Left lung (tissue), 10 donors: ENCODE results near the gene MKS1. TPM values are rescaled to one million over a fixed set of nuclear protein-coding genes. Genes with fewer than 3 reads are reported as not detected.

ENCODE experiments used
- ATAC-seq: fragments of 200-7000 bp; cut with Tn5 transposase; one replicate; pipeline ENCODE4 v1.9.1; 2020; ENCODE audit warnings: moderate library complexity
- DNase-seq, 4 donors: peaks; one replicate each; pipeline ENCODE4 v3.0.0-alpha.2; 2013 to 2020
- H3K27ac ChIP-seq, 2 donors: fragments of 200-600 bp; sonication (generic) in 1 of 2; one replicate each; pipeline versions ENCODE4 v1.5.0 to v1.8.0; 2020 to 2021
- H3K27me3 ChIP-seq, 2 donors: fragments of 200-600 bp; sonication (generic) in 1 of 2; one replicate each; pipeline versions ENCODE4 v1.5.0 to v1.8.0; 2020 to 2021
- H3K36me3 ChIP-seq, 2 donors: fragments of 200-600 bp; sonication (generic) in 1 of 2; one replicate each; pipeline versions ENCODE4 v1.5.0 to v1.8.0; 2020 to 2021
- H3K4me1 ChIP-seq, 2 donors: fragments of 200-600 bp; one replicate each; pipeline ENCODE4 v1.8.0; 2021
- H3K4me3 ChIP-seq, 2 donors: fragments of 200-600 bp; sonication (generic) in 1 of 2; one replicate each; pipeline versions ENCODE4 v1.5.0 to v1.8.0; 2020 to 2021; ENCODE audit warnings: mild to moderate bottlenecking in 1 of 2
- H3K9me3 ChIP-seq, 2 donors: fragments of 200-600 bp; sonication (generic) in 1 of 2; one replicate each; pipeline versions ENCODE4 v1.5.0 to v1.8.0; 2020 to 2021
- intact Hi-C, 2 donors: fragments of 100-400 bp; cut with DNase I; formaldehyde crosslinking; loops; one replicate each; pipeline versions ENCODE4 v1.11.2 to v1.14.2; 2022
- polyA plus RNA-seq, 6 donors: library from polyadenylated mRNA; unstranded; fragments of 120-200 nt; gene quantifications; one replicate each; pipeline ENCODE4 v1.2.1, GENCODE V29; 2013; ENCODE audit not compliant: insufficient read length in 6 of 6
- total RNA-seq, 2 donors: library from RNA; stranded (reverse); fragmentation: NEBNext Ultra II Directional; extraction: Animal tissue kit (Norgen Biotek cat#: 25700); gene quantifications; one replicate each; pipeline ENCODE4 v1.2.1, GENCODE V29; 2021
- TF ChIP-seq, protein P1 (sequence below), 2 donors: fragments of 200-600 bp; sonication (generic) in 1 of 2; IDR thresholded peaks; one replicate each; pipeline versions ENCODE4 v1.5.0 to v1.8.0; 2021; ENCODE audit warnings: antibody characterized with exemption in 2 of 2
- donor health status: DM: no; HTN: yes; CAD: no.
- donor health status: DM: no; HTN: no; CAD: no.

MKS1 gene
- total and polyA plus RNA-seq, 8 donors = 16.4 to 46.8 (median 37.7) TPM

DNA sequence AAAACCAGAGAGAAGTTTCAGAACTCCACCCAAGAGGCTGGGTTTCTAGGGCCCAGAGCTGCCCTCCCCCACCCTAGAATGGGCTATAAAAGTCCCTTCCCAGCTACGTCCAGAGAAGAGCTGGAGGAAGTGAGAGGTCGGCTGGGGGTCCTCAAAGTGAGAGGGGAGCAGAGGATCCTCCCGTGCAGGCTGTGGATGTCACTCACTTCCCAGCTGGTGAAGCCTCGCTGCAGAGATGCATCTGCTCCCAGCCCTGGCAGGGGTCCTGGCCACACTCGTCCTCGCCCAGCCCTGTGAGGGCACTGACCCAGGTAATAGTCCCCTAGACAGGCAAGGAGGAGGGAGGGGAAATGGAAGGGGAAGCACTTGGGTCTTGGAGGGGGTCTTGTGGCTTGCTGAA is 26.4 kb downstream of the MKS1 start, which contains the start of gene EPX:
Gene EPX, plus strand, starts transcription at position 115 of the 400 bp plus-strand sequence. Its CDS starts 121 bp downstream, at position 236.
- Histone ChIP-seq H3K36me3 (no peaks in the 10 kb centered on the region), H3K27me3 (peaks cover 0 to 49% of the 10 kb centered on the region in 2 donors), H3K27ac (no peak within 1 kb of the TSS), H3K4me1 (no peaks in the 10 kb centered on the region), H3K9me3 (no peaks in the 10 kb centered on the region), H3K4me3 (no peak within 1 kb of the TSS)
- ATAC-seq = no peak
- no peak for DNase-seq
- TF ChIP-seq, protein P1, sequence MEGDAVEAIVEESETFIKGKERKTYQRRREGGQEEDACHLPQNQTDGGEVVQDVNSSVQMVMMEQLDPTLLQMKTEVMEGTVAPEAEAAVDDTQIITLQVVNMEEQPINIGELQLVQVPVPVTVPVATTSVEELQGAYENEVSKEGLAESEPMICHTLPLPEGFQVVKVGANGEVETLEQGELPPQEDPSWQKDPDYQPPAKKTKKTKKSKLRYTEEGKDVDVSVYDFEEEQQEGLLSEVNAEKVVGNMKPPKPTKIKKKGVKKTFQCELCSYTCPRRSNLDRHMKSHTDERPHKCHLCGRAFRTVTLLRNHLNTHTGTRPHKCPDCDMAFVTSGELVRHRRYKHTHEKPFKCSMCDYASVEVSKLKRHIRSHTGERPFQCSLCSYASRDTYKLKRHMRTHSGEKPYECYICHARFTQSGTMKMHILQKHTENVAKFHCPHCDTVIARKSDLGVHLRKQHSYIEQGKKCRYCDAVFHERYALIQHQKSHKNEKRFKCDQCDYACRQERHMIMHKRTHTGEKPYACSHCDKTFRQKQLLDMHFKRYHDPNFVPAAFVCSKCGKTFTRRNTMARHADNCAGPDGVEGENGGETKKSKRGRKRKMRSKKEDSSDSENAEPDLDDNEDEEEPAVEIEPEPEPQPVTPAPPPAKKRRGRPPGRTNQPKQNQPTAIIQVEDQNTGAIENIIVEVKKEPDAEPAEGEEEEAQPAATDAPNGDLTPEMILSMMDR (IDR thresholded peaks at IDR 0.05) = no peak
- intact Hi-C loops = no loop called here

DNA sequence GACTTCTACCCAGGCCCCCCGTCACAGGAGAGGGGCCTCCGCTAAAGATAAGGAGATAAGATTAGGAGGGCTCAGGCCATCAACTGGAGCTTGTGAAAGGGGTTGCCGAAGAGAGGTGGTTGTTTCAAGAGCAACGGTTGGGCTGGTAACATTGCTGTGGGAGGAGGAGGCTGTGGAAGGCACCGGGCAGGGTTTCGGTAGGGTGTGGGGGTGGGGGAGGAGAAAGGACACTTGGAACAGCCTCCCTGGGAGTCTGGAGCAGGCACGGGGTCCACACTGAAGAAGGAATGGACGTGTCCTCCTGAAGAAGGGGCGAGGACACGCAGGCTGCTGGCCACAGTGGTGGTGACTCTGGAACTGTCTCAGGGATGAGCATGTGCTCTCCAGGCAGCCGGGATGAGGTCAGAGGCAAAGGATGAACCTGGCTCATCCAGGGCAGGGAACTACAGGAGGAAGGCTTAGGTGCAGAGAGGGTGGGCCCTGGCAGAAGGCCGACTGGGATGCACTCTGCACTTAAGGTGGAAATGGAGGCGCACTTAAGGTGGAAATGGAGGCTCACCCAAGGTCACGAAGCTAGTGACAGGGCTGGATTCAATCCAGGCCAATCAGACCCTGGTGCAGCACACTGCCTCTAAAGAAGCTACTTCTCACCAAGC is 27.7 kb downstream of the MKS1 start:
- TF ChIP-seq, protein P1 (IDR thresholded peaks at IDR 0.05) = no peak
- no peak for DNase-seq
- ATAC-seq = no peak
- H3K4me1 ChIP-seq = no peaks in the 10 kb centered on the region
- intact Hi-C loops = no loop called here
- peaks cover 0 to 39% of the 10 kb centered on the region in 2 donors for H3K27me3 ChIP-seq
- H3K4me3 ChIP-seq = no peak overlapping the region
- H3K36me3 ChIP-seq = no peaks in the 10 kb centered on the region
- no peak overlapping the region for H3K27ac ChIP-seq
- no peaks in the 10 kb centered on the region for H3K9me3 ChIP-seq

DNA sequence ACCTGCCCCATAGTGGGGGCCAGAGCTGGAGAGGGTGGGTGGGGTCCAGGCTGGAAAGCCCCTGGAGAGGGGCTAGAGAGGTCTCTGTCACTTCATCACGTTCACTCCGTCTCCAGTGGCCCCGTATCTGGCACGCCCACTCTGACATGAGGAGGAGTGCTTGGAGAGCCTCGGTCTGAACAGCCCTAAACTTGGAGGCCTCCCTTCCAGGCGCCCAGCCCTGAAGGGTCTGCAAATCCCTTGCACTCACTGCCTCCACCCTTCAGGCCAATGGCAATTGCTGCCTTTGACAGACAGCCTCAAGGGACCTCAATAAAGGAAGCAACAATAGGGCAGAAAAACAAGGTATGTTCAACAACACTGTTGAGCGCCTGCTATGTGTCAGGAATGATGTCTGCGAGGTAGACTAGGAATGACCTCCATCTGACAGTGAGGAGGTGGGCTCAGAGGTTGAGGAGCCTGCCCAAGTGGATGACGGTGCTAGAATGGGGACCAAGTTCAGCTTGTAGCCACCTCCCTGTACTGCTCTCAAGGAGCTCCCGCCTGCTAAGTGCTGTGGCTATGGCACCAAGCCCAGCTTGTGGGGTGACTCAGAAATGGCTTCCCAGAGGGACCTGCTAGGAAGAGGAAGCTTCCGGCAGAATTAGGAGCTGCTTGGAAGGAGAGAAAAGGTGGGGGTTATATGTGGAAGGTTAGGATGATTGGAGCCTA is 29.5 kb downstream of the MKS1 start:
- ATAC-seq (peak; percentile 94), DNase-seq (peak in 3 of 4 donors; percentile 19 to 90 (median 82))
- Histone ChIP-seq H3K4me3 (no peak overlapping the region), H3K27me3 (peaks cover 0 to 39% of the 10 kb centered on the region in 2 donors), H3K9me3 (no peaks in the 10 kb centered on the region), H3K36me3 (no peaks in the 10 kb centered on the region), H3K27ac (no peak overlapping the region), H3K4me1 (no peaks in the 10 kb centered on the region)
- intact Hi-C loops = no loop called here
- TF ChIP-seq, protein P1 (IDR thresholded peaks at IDR 0.05) = no peak

DNA sequence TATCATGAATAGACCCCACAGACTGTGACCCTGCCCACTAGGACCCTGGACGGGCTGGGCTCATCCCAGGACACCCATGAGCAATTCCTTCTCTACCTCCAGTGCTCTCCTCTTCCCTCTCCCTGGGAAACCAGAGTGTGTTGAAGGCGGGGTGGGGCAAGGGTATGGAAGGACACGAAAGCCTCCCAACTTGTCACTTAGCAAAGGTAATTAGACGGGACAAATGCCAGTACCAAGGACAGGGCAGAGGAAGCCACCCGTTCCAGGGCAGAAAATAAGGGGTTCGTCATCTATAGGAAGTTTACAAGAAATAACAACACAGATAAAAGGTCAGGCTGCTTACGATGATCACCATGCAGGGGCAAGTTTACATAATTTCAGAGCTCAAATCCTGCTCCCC is 31.4 kb downstream of the MKS1 start:
- intact Hi-C loops = no loop called here
- TF ChIP-seq, protein P1 (IDR thresholded peaks at IDR 0.05) = no peak

DNA sequence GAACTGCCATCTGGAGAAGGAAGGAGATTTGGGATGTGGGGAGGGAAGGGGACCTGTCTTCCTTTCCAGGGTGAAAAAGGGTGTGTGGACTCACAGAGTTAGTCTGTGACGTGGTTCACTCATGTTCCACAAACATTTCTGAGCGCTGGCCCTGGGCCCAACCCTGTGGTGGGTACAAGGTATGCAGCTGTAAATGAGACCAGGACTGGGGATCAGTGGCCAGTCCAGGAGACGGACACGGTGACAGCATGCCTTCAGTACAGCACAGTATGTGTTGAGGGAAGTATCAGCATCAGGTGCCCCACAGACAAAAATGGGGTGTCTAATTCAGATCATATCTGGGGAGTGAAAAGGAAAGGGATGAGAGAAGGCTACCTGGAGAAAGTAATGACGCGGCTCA is 32.0 kb downstream of the MKS1 start:
- Histone ChIP-seq H3K27ac (no peak overlapping the region), H3K27me3 (peaks cover 0 to 24% of the 10 kb centered on the region in 2 donors), H3K4me3 (no peak overlapping the region), H3K36me3 (no peaks in the 10 kb centered on the region), H3K4me1 (no peaks in the 10 kb centered on the region), H3K9me3 (no peaks in the 10 kb centered on the region)
- ATAC-seq (no peak), DNase-seq (no peak)
- TF ChIP-seq, protein P1 (IDR thresholded peaks at IDR 0.05) = no peak
- intact Hi-C loops = no loop called here

More for the DNA sequence above, 31.4 kb downstream of the MKS1 start:
- Histone ChIP-seq H3K4me1 (no peaks in the 10 kb centered on the region), H3K27me3 (peaks cover 0 to 28% of the 10 kb centered on the region in 2 donors), H3K4me3 (no peak overlapping the region), H3K27ac (no peak overlapping the region), H3K36me3 (no peaks in the 10 kb centered on the region), H3K9me3 (no peaks in the 10 kb centered on the region)
- DNase-seq (no peak), ATAC-seq (no peak)
